Omental fat pad (tissue), 4 donors: Measurements from ENCODE around the gene ADAMTS19. TPM values are rescaled to one million over a fixed set of nuclear protein-coding genes. Genes with fewer than 3 reads are reported as not detected.

Experiments used
- ATAC-seq: fragments of 150-250 bp; one replicate; pipeline ENCODE4 v1.9.1; 2016; ENCODE audit warnings: mild to moderate bottlenecking, moderate library complexity; ENCODE audit not compliant: low FRiP score
- DNase-seq: peaks from one replicate; pipeline ENCODE4 v3.0.0-alpha.2; 2019; ENCODE audit warnings: low spot score
- total RNA-seq, 4 donors: library from RNA; depleted of rRNA; stranded (reverse); fragments of >200 nt; gene quantifications; one replicate each; pipeline ENCODE4 v1.1.0, GENCODE V29; 2016
- TF ChIP-seq, protein P1 (sequence below), 3 donors: fragments of 450-650 bp; IDR thresholded peaks; one replicate each; pipeline ENCODE4 v1.5.1; 2016 to 2017; ENCODE audit warnings: antibody characterized with exemption in 3 of 3, mild to moderate bottlenecking in 3 of 3, moderate library complexity in 2 of 3

Gene ADAMTS19
- total RNA-seq, 4 donors from 2014 or later, result 0.19 TPM; not detected in 3

DNA sequence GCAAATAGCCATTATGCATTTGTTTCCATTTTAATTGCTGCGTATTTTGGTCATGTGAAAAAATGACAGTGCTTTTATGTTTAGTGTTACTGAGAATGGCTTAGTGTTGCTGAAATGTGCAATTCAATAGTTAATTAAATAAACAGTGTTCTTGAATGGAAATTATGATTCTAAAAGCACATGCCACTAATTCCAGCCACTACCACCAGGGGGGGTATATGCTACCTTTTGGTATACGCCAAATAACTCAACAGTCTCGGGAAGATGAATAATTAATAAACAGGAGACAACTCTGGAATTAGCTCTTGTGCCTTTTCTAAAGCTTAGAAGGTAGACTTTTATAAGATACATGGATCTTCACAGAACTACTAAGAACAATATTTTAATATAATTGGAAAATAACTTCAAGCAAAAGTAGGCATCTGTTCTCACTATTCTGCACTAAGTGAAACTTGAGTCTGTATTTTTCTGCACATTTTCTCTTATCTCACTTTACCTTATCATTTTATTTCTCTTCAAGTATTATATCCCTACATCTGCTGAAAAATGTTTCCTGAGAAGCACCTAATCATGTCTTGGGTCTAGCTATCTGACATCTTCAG is 204.3 kb downstream of the ADAMTS19 start:
- ATAC-seq (no peak), DNase-seq (peak; percentile 44)
- TF ChIP-seq, protein P1, sequence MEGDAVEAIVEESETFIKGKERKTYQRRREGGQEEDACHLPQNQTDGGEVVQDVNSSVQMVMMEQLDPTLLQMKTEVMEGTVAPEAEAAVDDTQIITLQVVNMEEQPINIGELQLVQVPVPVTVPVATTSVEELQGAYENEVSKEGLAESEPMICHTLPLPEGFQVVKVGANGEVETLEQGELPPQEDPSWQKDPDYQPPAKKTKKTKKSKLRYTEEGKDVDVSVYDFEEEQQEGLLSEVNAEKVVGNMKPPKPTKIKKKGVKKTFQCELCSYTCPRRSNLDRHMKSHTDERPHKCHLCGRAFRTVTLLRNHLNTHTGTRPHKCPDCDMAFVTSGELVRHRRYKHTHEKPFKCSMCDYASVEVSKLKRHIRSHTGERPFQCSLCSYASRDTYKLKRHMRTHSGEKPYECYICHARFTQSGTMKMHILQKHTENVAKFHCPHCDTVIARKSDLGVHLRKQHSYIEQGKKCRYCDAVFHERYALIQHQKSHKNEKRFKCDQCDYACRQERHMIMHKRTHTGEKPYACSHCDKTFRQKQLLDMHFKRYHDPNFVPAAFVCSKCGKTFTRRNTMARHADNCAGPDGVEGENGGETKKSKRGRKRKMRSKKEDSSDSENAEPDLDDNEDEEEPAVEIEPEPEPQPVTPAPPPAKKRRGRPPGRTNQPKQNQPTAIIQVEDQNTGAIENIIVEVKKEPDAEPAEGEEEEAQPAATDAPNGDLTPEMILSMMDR (IDR thresholded peaks at IDR 0.05), result no peak

DNA sequence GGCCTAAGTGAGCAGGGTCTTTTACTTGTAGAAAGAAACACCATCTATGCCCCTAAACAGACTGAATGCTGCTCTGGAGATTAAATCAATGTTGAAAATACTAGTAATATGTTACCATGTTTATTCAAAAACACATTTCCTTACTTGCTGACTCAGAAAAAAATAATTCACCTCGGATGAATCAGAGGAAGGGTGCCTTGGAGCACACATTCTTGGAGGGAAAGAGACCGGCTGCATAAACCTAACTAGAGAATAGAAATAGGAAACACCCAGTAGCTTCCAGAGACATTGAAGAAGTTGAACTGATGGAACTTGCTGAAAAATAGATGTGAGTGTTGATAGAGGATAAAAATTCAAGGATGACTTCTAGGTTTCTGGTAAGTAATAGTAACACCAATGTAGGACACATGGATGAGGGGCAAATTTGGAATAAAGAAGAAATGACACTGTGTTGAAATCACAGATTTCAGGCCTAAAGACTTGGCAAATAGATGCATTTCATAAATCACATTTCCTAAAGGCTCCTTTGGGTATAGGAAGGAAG is 210.9 kb downstream of the ADAMTS19 start:
- DNase-seq (no peak), ATAC-seq (no peak)
- TF ChIP-seq, protein P1 (IDR thresholded peaks at IDR 0.05), result no peak

DNA sequence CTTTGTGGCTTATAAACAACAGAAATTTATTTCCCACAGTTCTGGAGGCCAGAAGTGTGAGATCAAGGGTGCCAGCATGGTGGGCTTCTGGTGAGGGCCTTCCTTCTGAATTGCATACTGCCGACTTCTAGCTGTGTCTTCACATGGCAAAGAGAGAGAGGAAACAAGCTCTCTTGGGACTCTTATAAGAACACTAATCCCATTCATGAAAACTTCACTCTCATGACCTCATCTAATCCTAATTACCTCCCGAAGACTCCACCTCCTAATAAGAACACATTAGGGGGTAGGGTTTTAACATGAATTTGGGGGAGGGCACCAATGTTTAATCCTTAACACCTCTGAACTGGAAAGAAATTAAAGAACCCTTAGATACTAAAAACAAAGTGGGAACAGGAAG is 211.9 kb downstream of the ADAMTS19 start:
- DNase-seq (no peak), ATAC-seq (no peak)
- TF ChIP-seq, protein P1 (IDR thresholded peaks at IDR 0.05), result no peak

DNA sequence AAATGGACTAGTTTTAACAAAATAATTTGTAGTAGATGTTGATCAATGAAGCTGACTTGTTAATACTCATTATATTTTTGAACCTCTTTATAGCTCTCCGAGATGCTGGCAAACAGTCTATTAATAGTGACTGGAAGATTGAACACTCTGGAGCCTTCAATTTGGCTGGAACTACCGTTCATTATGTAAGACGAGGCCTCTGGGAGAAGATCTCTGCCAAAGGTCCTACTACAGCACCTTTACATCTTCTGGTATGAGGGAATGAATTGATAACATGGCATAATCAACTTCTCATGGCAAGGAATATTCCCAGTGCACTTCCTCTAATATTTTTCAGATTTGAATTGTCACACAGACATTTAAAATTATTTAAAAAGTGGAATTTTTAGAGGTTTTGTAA is 219.6 kb downstream of the ADAMTS19 start:
- ATAC-seq (no peak), DNase-seq (no peak)
- TF ChIP-seq, protein P1 (IDR thresholded peaks at IDR 0.05), result no peak

DNA sequence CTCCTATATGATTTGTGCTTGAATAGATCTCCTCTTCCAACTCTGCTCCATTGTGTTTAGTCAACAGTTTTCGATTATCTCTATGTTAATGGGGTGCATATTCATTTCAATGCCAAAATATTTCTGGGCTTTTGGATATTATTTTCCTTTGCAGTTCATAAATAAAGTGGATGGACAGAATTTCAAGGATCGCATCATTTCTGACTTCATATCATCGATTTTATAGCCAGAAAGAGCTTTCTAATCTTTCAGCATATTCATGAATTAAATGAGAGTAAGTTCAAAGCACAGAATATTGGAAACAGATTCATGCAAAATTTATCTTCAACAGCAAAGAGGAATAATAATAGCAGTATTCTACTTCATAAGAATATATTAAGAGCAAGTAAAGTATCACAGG is 227.8 kb downstream of the ADAMTS19 start:
- ATAC-seq (no peak), DNase-seq (no peak)
- TF ChIP-seq, protein P1 (IDR thresholded peaks at IDR 0.05), result no peak

DNA sequence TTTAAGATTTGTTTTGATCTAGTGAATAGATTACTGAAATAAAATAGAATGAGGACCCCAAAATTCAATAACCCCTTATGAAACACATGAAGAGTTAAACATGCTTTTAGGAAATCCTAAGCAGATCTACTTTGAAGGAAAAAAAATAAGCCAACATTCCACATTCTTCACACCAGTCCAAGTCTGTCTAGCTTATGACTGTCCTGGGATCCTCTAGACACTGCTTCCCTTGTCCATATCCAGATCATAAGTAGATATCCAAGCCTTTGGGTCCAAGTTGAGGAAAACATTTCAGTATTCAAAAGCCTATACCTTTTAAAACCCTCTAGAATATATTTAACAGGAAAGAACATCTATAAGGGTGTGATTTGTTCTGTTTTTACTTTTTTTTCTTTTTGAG is 228.9 kb downstream of the ADAMTS19 start:
- no peak for DNase-seq
- TF ChIP-seq, protein P1 (IDR thresholded peaks at IDR 0.05), result no peak
- ATAC-seq, result no peak

DNA sequence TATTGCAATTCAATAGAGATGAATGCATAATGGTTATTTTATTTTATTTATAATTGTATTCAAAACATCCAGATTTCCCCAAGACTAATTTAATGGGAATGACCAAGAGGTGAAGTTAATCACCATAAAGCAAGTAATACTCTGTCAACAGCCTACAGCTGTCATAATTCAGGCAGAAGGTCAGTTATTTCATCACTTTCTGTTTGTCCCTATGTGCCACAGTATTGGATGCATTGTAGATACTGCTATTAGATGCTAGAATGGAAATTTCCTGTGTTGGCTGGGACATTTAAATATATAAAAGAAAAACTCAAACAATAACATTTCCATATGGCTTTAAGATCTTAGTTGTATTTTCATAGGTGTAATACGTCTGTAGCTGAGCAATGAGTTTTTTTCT is 231.1 kb downstream of the ADAMTS19 start:
- ATAC-seq (no peak), DNase-seq (no peak)
- TF ChIP-seq, protein P1 (IDR thresholded peaks at IDR 0.05), result no peak
